ENCODE data around the gene HIRA. TPM values are rescaled to one million over a fixed set of nuclear protein-coding genes. Genes with fewer than 3 reads are reported as not detected.

The HIRA gene
- total and polyA plus RNA-seq, 2 experiments from 2014 or later = 9.4 to 58.3 TPM

DNA sequence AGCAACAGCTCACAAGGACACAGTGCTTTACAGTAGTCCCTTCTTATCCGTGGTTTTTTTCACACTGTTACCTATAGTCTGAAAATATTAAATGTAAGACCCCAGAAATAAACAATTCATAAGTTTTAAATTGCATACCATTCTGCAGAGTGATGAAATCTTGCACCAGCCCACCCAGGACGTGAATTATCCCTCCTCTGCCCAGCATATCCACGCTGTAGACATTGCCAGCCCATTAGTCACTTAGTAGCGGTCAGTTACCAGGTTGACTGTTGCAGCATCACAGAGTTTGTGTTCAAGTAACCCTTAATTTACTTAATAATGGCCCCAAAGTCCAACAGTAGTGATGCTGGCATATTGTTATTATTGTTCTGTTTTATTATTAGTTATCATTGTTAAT lies 143.6 kb downstream of the HIRA start:
- peaks cover 47% of the 10 kb centered on the region for H3K4me1 ChIP-seq (ENCODE audit: insufficient read depth)
- H3K27ac ChIP-seq (ENCODE audit: low read depth) = no peak overlapping the region
- H4K20me1 ChIP-seq (replicated peaks; ENCODE audit: insufficient read depth) = 0 out of 2 replicates have a peak, but pooled peaks cover 4% of the 10 kb centered on the region
- Mint-ChIP-seq H3K4me1 (peaks cover 52% of the 10 kb centered on the region), H3K27ac (no peak overlapping the region), H3K27me3 (ENCODE audit: insufficient read depth, low read depth, poor library complexity) (peaks cover 16% of the 10 kb centered on the region), H3K9me3 (no peaks in the 10 kb centered on the region; the same call in 2 of the 3 replicates), H3K4me3 (no peak overlapping the region), H3K36me3 (ENCODE audit: low read depth) (no peaks in the 10 kb centered on the region; the same call in 2 of the 3 replicates)
- H3K79me2 ChIP-seq (replicated peaks; ENCODE audit: insufficient read depth) = 0 out of 2 replicates have a peak, but pooled peaks cover 6% of the 10 kb centered on the region
- ATAC-seq = no peak
- no peak overlapping the region for H3K4me3 ChIP-seq
- H3F3A ChIP-seq (replicated peaks; ENCODE audit: low read depth) = peaks cover 3% of the 10 kb centered on the region; the same call in 1 of the 2 replicates
- TF ChIP-seq, protein P1, sequence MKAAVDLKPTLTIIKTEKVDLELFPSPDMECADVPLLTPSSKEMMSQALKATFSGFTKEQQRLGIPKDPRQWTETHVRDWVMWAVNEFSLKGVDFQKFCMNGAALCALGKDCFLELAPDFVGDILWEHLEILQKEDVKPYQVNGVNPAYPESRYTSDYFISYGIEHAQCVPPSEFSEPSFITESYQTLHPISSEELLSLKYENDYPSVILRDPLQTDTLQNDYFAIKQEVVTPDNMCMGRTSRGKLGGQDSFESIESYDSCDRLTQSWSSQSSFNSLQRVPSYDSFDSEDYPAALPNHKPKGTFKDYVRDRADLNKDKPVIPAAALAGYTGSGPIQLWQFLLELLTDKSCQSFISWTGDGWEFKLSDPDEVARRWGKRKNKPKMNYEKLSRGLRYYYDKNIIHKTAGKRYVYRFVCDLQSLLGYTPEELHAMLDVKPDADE (IDR thresholded peaks at IDR 0.05) = no peak
- TF ChIP-seq POLR2AphosphoS5 (IDR thresholded peaks at IDR 0.05; ENCODE audit: low read depth) (no peak), ZNF114 (CRISPR knock-in tag; IDR thresholded peaks at IDR 0.05) (no peak), EZH2phosphoT487 (IDR thresholded peaks at IDR 0.05; ENCODE audit: unreplicated experiment) (no peak)
- peaks cover 16% of the 10 kb centered on the region for H3K27me3 ChIP-seq (ENCODE audit: insufficient read depth)
- H3K36me3 ChIP-seq (ENCODE audit: insufficient read depth) = no peaks in the 10 kb centered on the region
- H3K4me2 ChIP-seq = no peak overlapping the region
- DNase-seq (ENCODE audit: low spot score) = no peak
- no peaks in the 10 kb centered on the region for H3K9me2 ChIP-seq (ENCODE audit: insufficient read depth)
- no peak overlapping the region for H2AFZ ChIP-seq

DNA sequence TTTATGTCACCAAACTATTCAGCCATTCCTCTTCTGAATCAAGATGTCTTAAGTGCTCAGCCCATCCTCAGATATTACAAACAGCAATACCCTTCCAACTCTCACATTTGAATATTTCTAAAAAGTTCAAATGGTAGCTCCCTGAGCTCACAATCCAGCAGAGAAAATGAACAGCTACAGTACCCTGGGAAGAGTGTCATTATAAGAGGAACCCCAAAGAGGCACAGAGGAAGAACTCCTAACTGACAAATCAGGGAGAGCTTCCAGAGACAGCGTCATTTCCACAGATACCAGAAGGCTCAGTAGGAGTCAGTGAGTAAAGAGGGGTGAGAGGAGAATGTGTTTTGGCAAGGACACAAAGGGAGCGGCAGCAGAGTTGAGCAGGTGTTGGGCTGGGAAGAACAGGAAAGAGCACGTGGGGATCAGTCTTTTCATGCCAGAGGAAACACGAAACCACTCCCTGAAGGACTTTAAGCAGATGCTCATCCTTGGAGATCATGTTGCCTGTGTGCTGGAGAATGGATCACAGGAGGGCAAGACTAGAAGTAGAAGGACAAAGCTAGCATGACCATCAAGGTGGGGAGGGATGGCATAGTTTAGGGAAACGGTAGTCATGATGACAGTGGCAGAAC lies 144.3 kb downstream of the HIRA start:
- H3F3A ChIP-seq (replicated peaks; ENCODE audit: low read depth) = no peaks in the 10 kb centered on the region; the same call in 1 of the 2 replicates
- Mint-ChIP-seq H3K9me3 (no peaks in the 10 kb centered on the region; the same call in 2 of the 3 replicates), H3K4me3 (peak overlapping the region; percentile 10; the same call in 1 of the 3 replicates), H3K4me1 (peaks cover 50% of the 10 kb centered on the region), H3K36me3 (ENCODE audit: low read depth) (no peaks in the 10 kb centered on the region; the same call in 2 of the 3 replicates), H3K27me3 (ENCODE audit: insufficient read depth, low read depth, poor library complexity) (peaks cover 13% of the 10 kb centered on the region), H3K27ac (peak overlapping the region; percentile 37; the same call in 1 of the 2 replicates)
- DNase-seq (ENCODE audit: low spot score) = peak; percentile 62
- H3K79me2 ChIP-seq (replicated peaks; ENCODE audit: insufficient read depth) = 0 out of 2 replicates have a peak, but pooled peaks cover 6% of the 10 kb centered on the region
- no peaks in the 10 kb centered on the region for H3K36me3 ChIP-seq (ENCODE audit: insufficient read depth)
- no peak overlapping the region for H2AFZ ChIP-seq
- H3K4me3 ChIP-seq = no peak overlapping the region
- peaks cover 16% of the 10 kb centered on the region for H3K27me3 ChIP-seq (ENCODE audit: insufficient read depth)
- 0 out of 2 replicates have a peak, but pooled peaks cover 4% of the 10 kb centered on the region for H4K20me1 ChIP-seq (replicated peaks; ENCODE audit: insufficient read depth)
- H3K4me1 ChIP-seq (ENCODE audit: insufficient read depth) = peaks cover 43% of the 10 kb centered on the region
- H3K27ac ChIP-seq (ENCODE audit: low read depth) = peak overlapping the region; percentile 93; the same call in 1 of the 2 replicates
- ATAC-seq = peak; percentile 41
- peak overlapping the region; percentile 68 for H3K4me2 ChIP-seq
- no peaks in the 10 kb centered on the region for H3K9me2 ChIP-seq (ENCODE audit: insufficient read depth)
- TF ChIP-seq EZH2 (IDR thresholded peaks at IDR 0.05; ENCODE audit: low read depth, unreplicated experiment) (no peak), ZNF114 (CRISPR knock-in tag; IDR thresholded peaks at IDR 0.05) (no peak), POLR2AphosphoS5 (IDR thresholded peaks at IDR 0.05; ENCODE audit: low read depth) (no peak), ZNF331 (CRISPR knock-in tag; IDR thresholded peaks at IDR 0.05; ENCODE audit: low read depth) (no peak), CREB1 (CRISPR knock-in tag; IDR thresholded peaks at IDR 0.05; ENCODE audit: low read depth) (no peak)
- TF ChIP-seq, protein P2, sequence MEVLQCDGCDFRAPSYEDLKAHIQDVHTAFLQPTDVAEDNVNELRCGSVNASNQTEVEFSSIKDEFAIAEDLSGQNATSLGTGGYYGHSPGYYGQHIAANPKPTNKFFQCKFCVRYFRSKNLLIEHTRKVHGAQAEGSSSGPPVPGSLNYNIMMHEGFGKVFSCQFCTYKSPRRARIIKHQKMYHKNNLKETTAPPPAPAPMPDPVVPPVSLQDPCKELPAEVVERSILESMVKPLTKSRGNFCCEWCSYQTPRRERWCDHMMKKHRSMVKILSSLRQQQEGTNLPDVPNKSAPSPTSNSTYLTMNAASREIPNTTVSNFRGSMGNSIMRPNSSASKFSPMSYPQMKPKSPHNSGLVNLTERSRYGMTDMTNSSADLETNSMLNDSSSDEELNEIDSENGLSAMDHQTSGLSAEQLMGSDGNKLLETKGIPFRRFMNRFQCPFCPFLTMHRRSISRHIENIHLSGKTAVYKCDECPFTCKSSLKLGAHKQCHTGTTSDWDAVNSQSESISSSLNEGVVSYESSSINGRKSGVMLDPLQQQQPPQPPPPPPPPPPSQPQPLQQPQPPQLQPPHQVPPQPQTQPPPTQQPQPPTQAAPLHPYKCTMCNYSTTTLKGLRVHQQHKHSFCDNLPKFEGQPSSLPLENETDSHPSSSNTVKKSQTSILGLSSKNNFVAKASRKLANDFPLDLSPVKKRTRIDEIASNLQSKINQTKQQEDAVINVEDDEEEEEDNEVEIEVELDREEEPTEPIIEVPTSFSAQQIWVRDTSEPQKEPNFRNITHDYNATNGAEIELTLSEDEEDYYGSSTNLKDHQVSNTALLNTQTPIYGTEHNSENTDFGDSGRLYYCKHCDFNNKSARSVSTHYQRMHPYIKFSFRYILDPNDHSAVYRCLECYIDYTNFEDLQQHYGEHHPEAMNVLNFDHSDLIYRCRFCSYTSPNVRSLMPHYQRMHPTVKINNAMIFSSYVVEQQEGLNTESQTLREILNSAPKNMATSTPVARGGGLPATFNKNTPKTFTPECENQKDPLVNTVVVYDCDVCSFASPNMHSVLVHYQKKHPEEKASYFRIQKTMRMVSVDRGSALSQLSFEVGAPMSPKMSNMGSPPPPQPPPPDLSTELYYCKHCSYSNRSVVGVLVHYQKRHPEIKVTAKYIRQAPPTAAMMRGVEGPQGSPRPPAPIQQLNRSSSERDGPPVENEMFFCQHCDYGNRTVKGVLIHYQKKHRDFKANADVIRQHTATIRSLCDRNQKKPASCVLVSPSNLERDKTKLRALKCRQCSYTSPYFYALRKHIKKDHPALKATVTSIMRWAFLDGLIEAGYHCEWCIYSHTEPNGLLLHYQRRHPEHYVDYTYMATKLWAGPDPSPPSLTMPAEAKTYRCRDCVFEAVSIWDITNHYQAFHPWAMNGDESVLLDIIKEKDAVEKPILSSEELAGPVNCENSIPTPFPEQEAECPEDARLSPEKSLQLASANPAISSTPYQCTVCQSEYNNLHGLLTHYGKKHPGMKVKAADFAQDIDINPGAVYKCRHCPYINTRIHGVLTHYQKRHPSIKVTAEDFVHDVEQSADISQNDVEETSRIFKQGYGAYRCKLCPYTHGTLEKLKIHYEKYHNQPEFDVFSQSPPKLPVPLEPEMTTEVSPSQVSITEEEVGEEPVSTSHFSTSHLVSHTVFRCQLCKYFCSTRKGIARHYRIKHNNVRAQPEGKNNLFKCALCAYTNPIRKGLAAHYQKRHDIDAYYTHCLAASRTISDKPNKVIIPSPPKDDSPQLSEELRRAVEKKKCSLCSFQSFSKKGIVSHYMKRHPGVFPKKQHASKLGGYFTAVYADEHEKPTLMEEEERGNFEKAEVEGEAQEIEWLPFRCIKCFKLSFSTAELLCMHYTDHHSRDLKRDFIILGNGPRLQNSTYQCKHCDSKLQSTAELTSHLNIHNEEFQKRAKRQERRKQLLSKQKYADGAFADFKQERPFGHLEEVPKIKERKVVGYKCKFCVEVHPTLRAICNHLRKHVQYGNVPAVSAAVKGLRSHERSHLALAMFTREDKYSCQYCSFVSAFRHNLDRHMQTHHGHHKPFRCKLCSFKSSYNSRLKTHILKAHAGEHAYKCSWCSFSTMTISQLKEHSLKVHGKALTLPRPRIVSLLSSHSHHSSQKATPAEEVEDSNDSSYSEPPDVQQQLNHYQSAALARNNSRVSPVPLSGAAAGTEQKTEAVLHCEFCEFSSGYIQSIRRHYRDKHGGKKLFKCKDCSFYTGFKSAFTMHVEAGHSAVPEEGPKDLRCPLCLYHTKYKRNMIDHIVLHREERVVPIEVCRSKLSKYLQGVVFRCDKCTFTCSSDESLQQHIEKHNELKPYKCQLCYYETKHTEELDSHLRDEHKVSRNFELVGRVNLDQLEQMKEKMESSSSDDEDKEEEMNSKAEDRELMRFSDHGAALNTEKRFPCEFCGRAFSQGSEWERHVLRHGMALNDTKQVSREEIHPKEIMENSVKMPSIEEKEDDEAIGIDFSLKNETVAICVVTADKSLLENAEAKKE (CRISPR knock-in tag; IDR thresholded peaks at IDR 0.05) = no peak
- TF ChIP-seq, protein P3, sequence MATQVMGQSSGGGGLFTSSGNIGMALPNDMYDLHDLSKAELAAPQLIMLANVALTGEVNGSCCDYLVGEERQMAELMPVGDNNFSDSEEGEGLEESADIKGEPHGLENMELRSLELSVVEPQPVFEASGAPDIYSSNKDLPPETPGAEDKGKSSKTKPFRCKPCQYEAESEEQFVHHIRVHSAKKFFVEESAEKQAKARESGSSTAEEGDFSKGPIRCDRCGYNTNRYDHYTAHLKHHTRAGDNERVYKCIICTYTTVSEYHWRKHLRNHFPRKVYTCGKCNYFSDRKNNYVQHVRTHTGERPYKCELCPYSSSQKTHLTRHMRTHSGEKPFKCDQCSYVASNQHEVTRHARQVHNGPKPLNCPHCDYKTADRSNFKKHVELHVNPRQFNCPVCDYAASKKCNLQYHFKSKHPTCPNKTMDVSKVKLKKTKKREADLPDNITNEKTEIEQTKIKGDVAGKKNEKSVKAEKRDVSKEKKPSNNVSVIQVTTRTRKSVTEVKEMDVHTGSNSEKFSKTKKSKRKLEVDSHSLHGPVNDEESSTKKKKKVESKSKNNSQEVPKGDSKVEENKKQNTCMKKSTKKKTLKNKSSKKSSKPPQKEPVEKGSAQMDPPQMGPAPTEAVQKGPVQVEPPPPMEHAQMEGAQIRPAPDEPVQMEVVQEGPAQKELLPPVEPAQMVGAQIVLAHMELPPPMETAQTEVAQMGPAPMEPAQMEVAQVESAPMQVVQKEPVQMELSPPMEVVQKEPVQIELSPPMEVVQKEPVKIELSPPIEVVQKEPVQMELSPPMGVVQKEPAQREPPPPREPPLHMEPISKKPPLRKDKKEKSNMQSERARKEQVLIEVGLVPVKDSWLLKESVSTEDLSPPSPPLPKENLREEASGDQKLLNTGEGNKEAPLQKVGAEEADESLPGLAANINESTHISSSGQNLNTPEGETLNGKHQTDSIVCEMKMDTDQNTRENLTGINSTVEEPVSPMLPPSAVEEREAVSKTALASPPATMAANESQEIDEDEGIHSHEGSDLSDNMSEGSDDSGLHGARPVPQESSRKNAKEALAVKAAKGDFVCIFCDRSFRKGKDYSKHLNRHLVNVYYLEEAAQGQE (IDR thresholded peaks at IDR 0.05; ENCODE audit: unreplicated experiment) = no peak
